ENCODE data around the gene TUFM. TPM values are rescaled to one million over a fixed set of nuclear protein-coding genes. Genes with fewer than 3 reads are reported as not detected.
"Not testable (repeated sequence)": the region's sequence is repeated elsewhere in the genome, so short reads cannot be mapped to it uniquely, and the experiment has no call there.

Gene TUFM
- total RNA-seq, 1 experiment from 2014 or later: 361 TPM

- RAD21 ChIA-PET (ENCODE audit: low non-redundant PET in 1 of 2, low total read pairs in 2 of 2, uncharacterized antibody in 2 of 2, unreplicated experiment in 2 of 2); H3K4me3 ChIP-seq (replicated peaks in 1 of 2; ENCODE audit: low read depth in 1 of 2, low read length in 2 of 2); CTCF ChIA-PET; H3K9me3 ChIP-seq (ENCODE audit: control insufficient read depth in 1 of 2, insufficient read depth in 1 of 2, low read depth in 1 of 2, low read length in 2 of 2); H3K9ac ChIP-seq (ENCODE audit: low read length); H4K20me1 ChIP-seq (ENCODE audit: insufficient read depth); intact Hi-C loops (cut with micrococcal nuclease); POLR2A ChIA-PET; H3K27ac ChIP-seq (ENCODE audit: low read depth, low read length); H3K9me2 ChIP-seq (ENCODE audit: insufficient read depth); H3K4me1 ChIP-seq (ENCODE audit: control insufficient read depth in 1 of 2, insufficient read depth in 2 of 2, low read length in 2 of 2); BruUV-seq (replicated peaks); H3K79me2 ChIP-seq (ENCODE audit: insufficient read depth, low read length); H3K4me2 ChIP-seq (ENCODE audit: low read length); H3K27me3 ChIP-seq (ENCODE audit: insufficient read depth, low read length); H3K36me3 ChIP-seq (ENCODE audit: control insufficient read depth in 1 of 2, insufficient read depth in 2 of 2, low read length in 2 of 2); H2AFZ ChIP-seq (ENCODE audit: low read depth, low read length, poor library complexity, severe bottlenecking): not testable (repeated sequence)
- ATAC-seq (peak; percentile 81), DNase-seq (ENCODE audit: low read depth, low spot score) (peak; percentile 41)
- TF ChIP-seq CTCF (IDR thresholded peaks at IDR 0.05 in 2 of 3, conservative IDR thresholded peaks at IDR 0.05 in 1 of 3; ENCODE audit: borderline replicate concordance in 1 of 3, insufficient read depth in 1 of 3, low read depth in 2 of 3, low read length in 2 of 3) (peak; percentile 25 to 34 (median 32); a peak in 5 of 6 replicates), RAD21 (IDR thresholded peaks at IDR 0.05; ENCODE audit: low read depth) (peak; percentile 59)
Measured at GRCh38 chr16:28802235-28803019, 43.7 kb downstream of the TUFM start.

Small RNAs within 50 kb of the gene (microRNA-seq; reads per million reads assigned to microRNA genes)
- not detected for gene MIR4721 (ENCODE audit: borderline number of aligned reads)

Other genes with a start within 250 kb of the TUFM start
- 1.9 TPM for gene SULT1A2, start 249.3 kb downstream of the TUFM start, total RNA-seq (2021; ENCODE audit: unreplicated experiment)
- gene SULT1A1, start 236.3 kb downstream of the TUFM start, total RNA-seq (2021; ENCODE audit: unreplicated experiment): 23.1 TPM
- gene NPIPB8, start 208.3 kb downstream of the TUFM start, total RNA-seq (2021; ENCODE audit: unreplicated experiment): 0.79 TPM
- gene EIF3C, start 134.9 kb downstream of the TUFM start, total RNA-seq (2021; ENCODE audit: unreplicated experiment): 680 TPM
- gene NPIPB9, start 94.6 kb downstream of the TUFM start, total RNA-seq (2021; ENCODE audit: unreplicated experiment): 1.1 TPM
- 264 TPM for gene ATXN2L, start 23.3 kb downstream of the TUFM start, total RNA-seq (2021; ENCODE audit: unreplicated experiment)
- gene SH2B1, start 17.5 kb upstream of the TUFM start, total RNA-seq (2021; ENCODE audit: unreplicated experiment): 47.0 TPM
- gene ATP2A1, start 32.1 kb upstream of the TUFM start, total RNA-seq (2021; ENCODE audit: unreplicated experiment): 10.3 TPM
- 13.4 TPM for gene RABEP2, start 78.9 kb upstream of the TUFM start, total RNA-seq (2021; ENCODE audit: unreplicated experiment)
- gene CD19, start 85.6 kb upstream of the TUFM start, total RNA-seq (2021; ENCODE audit: unreplicated experiment): 0.27 TPM
- gene NFATC2IP, start 104.6 kb upstream of the TUFM start, total RNA-seq (2021; ENCODE audit: unreplicated experiment): 41.4 TPM
- gene SPNS1, start 128.4 kb upstream of the TUFM start, total RNA-seq (2021; ENCODE audit: unreplicated experiment): 32.3 TPM
- 3.3 TPM for gene LAT, start 138.7 kb upstream of the TUFM start, total RNA-seq (2021; ENCODE audit: unreplicated experiment)

All from HCT116 (cell line).